Uterus (tissue), 4 donors: ENCODE measurements around the gene TRIM21. TPM values are rescaled to one million over a fixed set of nuclear protein-coding genes. Genes with fewer than 3 reads are reported as not detected.

ENCODE experiments used
- DNase-seq, 2 donors: peaks; one replicate each; pipeline ENCODE4 v3.0.0-alpha.2; 2019 to 2020
- H3K27ac ChIP-seq, 2 donors: fragments of 200-600 bp; sonication (generic); 1 replicate in 1 of 2; 2 replicates in 1 of 2; pipeline ENCODE4 v1.5.1; 2016 to 2018
- H3K27me3 ChIP-seq, 2 donors: fragments of 200-600 bp; sonication (generic); one replicate each; pipeline ENCODE4 v1.5.1; 2018 to 2019; ENCODE audit warnings: control low read depth in 1 of 2
- H3K36me3 ChIP-seq, 2 donors: fragments of 200-600 bp; sonication (generic); one replicate each; pipeline ENCODE4 v1.5.1; 2019; ENCODE audit warnings: control low read depth in 1 of 2
- H3K4me1 ChIP-seq, 2 donors: fragments of 200-600 bp; sonication (generic); one replicate each; pipeline ENCODE4 v1.5.1; 2018 to 2019; ENCODE audit warnings: control low read depth in 1 of 2
- H3K4me3 ChIP-seq, 2 donors: fragments of 200-600 bp; sonication (generic); 1 replicate in 1 of 2; 2 replicates in 1 of 2; pipeline ENCODE4 v1.5.1; 2018 to 2019; ENCODE audit warnings: mild to moderate bottlenecking in 1 of 2
- H3K9me3 ChIP-seq, 2 donors: fragments of 200-600 bp; sonication (generic); one replicate each; pipeline ENCODE4 v1.5.1; 2019; ENCODE audit warnings: control low read depth in 1 of 2
- CTCF ChIP-seq, 4 experiments: fragments of 200-600 bp in 2 of 4; fragments of 450-650 bp in 2 of 4; sonication (generic) in 2 of 4; IDR thresholded peaks; one replicate each; pipeline ENCODE4 v1.5.1; 2016 to 2019; ENCODE audit warnings: antibody characterized with exemption in 4 of 4, mild to moderate bottlenecking in 2 of 4, moderate library complexity in 1 of 4
- POLR2A ChIP-seq, 2 donors: fragments of 450-650 bp; IDR thresholded peaks; one replicate each; pipeline ENCODE4 v1.6.1; 2016; ENCODE audit warnings: antibody characterized with exemption in 2 of 2, mild to moderate bottlenecking in 1 of 2, moderate library complexity in 1 of 2
- intact Hi-C: fragments of 100-400 bp; cut with DNase I; formaldehyde crosslinking; loops from one replicate; pipeline ENCODE4 v1.15.1; 2023; ENCODE audit warnings: low total_unique reads
- total RNA-seq, 4 donors: library from RNA; depleted of rRNA in 3 of 4; stranded (reverse); fragments of >200 nt in 3 of 4; gene quantifications; one replicate each; pipeline versions ENCODE4 v1.1.0 to v1.2.4, GENCODE V29; 2014 to 2023
- donor health status: DM: yes; HTN: yes; CAD: no.

Gene TRIM21
- total RNA-seq = 10 to 100 TPM in 3 of 4 donors, 1 to 10 TPM in 1; 5.0 to 28.0 (median 17.0) TPM

- peak; percentile 85 to 86 for DNase-seq
- Histone ChIP-seq H3K4me3 (peak within 1 kb of the TSS; percentile 89 to 96), H3K36me3 (no peaks in the 10 kb centered on the region), H3K4me1 (no peaks in the 10 kb centered on the region), H3K27ac (peak within 1 kb of the TSS; percentile 83 to 90), H3K9me3 (no peaks in the 10 kb centered on the region), H3K27me3 (no peaks in the 10 kb centered on the region)
- intact Hi-C loops = no loop called here
- TF ChIP-seq POLR2A (IDR thresholded peaks at IDR 0.05) = peak; percentile 45 to 64
- no peak for TF ChIP-seq CTCF (IDR thresholded peaks at IDR 0.05)
These were observed at the start of gene TRIM21 for GRCh38 chr11:4393209-4393857. TRIM21 (minus strand) TSS chr11:4393702; CDS start chr11:4390409, 3,293 bp downstream.

- intact Hi-C loops = no loop called here
- Histone ChIP-seq H3K4me1 (no peaks in the 10 kb centered on the region), H3K4me3 (no peak overlapping the region), H3K27me3 (no peaks in the 10 kb centered on the region), H3K9me3 (no peaks in the 10 kb centered on the region), H3K36me3 (no peaks in the 10 kb centered on the region), H3K27ac (no peak overlapping the region)
- TF ChIP-seq POLR2A (IDR thresholded peaks at IDR 0.05) = no peak
- TF ChIP-seq CTCF (IDR thresholded peaks at IDR 0.05) = no peak
- DNase-seq = no peak
These were observed 48.0 kb upstream of the TRIM21 start for GRCh38 chr11:4441515-4441914.

GRCh38 chr11:4436411-4436810 lies 42.9 kb upstream of the TRIM21 start:
- Histone ChIP-seq H3K27me3 (no peaks in the 10 kb centered on the region), H3K27ac (no peak overlapping the region), H3K36me3 (no peaks in the 10 kb centered on the region), H3K4me3 (no peak overlapping the region), H3K4me1 (no peaks in the 10 kb centered on the region), H3K9me3 (no peaks in the 10 kb centered on the region)
- no peak for DNase-seq
- TF ChIP-seq CTCF (IDR thresholded peaks at IDR 0.05) = no peak
- no peak for TF ChIP-seq POLR2A (IDR thresholded peaks at IDR 0.05)
- intact Hi-C loops = no loop called here

GRCh38 chr11:4433856-4434255 lies 40.4 kb upstream of the TRIM21 start:
- no peaks in the 10 kb centered on the region for H3K27me3 ChIP-seq
- no peaks in the 10 kb centered on the region for H3K36me3 ChIP-seq
- no peak for TF ChIP-seq CTCF (IDR thresholded peaks at IDR 0.05)
- TF ChIP-seq POLR2A (IDR thresholded peaks at IDR 0.05) = no peak
- H3K4me3 ChIP-seq = no peak overlapping the region
- no peaks in the 10 kb centered on the region for H3K9me3 ChIP-seq
- no peak for DNase-seq
- no peak overlapping the region for H3K27ac ChIP-seq
- intact Hi-C loops = no loop called here
- no peaks in the 10 kb centered on the region for H3K4me1 ChIP-seq

GRCh38 chr11:4430051-4430450 lies 36.5 kb upstream of the TRIM21 start:
- Histone ChIP-seq H3K36me3 (no peaks in the 10 kb centered on the region), H3K27me3 (no peaks in the 10 kb centered on the region), H3K9me3 (no peaks in the 10 kb centered on the region), H3K4me1 (no peaks in the 10 kb centered on the region), H3K4me3 (no peak overlapping the region), H3K27ac (no peak overlapping the region)
- no peak for DNase-seq
- TF ChIP-seq POLR2A (IDR thresholded peaks at IDR 0.05) (no peak), CTCF (IDR thresholded peaks at IDR 0.05) (no peak)
- intact Hi-C loops = no loop called here
